ENCODE results near the gene VSIG10L2.

DNA sequence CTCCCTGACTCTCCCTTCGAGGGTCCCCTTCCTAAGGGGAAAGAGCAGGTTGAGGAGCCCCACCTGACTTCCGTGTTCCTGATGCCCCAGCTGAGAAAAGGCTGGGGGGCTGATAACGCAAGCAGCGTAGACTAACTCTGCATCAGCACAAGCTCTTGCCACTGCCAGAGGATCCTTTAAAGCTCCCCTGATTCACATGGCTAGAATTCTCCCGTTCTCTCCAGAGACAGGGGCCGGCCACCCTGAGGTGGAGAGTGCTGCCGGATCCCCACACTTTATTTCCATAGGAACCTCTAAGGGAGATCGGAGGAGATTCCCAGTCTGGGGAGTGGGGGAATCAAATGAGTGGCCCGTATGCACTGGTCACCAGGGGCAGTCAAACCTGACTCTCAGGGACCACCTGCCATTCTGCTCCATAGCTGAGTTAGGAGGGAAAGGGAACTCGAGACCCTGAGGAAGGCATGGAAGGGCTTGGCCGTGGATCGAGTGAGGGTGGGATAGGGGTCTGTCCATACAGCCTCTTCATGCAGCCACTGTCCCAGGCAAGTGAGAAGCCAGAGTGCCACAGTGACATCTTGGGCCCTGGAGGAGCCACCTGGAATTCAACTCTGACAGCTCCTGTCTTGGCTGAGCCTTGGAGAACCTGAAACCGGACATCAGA lies 1.4 kb upstream of the VSIG10L2 start:
- TF ChIP-seq, protein P1, sequence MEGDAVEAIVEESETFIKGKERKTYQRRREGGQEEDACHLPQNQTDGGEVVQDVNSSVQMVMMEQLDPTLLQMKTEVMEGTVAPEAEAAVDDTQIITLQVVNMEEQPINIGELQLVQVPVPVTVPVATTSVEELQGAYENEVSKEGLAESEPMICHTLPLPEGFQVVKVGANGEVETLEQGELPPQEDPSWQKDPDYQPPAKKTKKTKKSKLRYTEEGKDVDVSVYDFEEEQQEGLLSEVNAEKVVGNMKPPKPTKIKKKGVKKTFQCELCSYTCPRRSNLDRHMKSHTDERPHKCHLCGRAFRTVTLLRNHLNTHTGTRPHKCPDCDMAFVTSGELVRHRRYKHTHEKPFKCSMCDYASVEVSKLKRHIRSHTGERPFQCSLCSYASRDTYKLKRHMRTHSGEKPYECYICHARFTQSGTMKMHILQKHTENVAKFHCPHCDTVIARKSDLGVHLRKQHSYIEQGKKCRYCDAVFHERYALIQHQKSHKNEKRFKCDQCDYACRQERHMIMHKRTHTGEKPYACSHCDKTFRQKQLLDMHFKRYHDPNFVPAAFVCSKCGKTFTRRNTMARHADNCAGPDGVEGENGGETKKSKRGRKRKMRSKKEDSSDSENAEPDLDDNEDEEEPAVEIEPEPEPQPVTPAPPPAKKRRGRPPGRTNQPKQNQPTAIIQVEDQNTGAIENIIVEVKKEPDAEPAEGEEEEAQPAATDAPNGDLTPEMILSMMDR (IDR thresholded peaks at IDR 0.05), result no peak
- TF ChIP-seq POLR2A (IDR thresholded peaks at IDR 0.05), result no peak
- no peak for TF ChIP-seq EP300 (IDR thresholded peaks at IDR 0.05)
- no peak for TF ChIP-seq POLR2AphosphoS5 (IDR thresholded peaks at IDR 0.05)
